Fibroblast of peridontal ligament (primary cell): Measurements from ENCODE around the gene TSGA10IP.

ENCODE experiments used
- DNase-seq: peaks from one replicate; pipeline ENCODE4 v3.0.0-alpha.2; 2010; ENCODE audit errors: extremely low read depth

Gene TSGA10IP

DNA sequence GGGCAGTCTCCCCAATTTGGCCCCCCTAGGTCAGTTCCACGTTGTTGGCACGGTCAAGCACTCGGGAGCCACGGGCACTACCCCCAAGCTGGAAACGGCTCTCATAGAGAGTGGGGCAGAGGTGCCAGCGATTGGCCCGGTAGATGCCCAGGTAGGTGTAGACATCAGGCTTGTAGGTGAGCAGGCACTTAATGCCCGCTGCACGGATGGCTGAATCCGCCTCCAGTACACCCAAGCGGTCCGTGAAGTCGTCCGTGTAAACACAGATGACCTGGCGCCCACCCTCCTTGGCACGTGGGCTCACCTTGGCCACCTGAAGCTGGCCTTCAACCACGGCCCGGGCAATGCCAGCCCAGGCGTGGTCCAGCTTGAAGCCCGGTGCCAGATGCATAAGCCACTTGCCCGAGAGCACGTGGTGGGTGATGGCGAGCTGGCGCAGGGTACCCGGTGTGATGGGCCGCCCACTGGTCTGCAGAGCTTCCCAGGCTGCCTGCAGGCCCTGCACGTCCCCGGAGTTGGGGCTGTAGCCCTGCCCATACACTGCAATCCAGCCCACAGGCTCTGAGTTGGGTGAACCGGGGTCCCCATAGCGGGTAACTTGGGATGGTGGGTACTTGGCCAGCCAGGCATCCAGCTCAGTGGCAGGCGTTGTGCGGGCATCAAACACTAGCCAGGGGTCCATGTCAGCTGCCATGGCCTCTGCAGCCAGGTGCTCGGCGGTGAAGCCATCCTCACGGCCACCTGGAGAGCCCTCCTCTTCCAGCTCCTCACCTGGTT lies 27.7 kb upstream of the TSGA10IP start:
- DNase-seq, result no peak

DNA sequence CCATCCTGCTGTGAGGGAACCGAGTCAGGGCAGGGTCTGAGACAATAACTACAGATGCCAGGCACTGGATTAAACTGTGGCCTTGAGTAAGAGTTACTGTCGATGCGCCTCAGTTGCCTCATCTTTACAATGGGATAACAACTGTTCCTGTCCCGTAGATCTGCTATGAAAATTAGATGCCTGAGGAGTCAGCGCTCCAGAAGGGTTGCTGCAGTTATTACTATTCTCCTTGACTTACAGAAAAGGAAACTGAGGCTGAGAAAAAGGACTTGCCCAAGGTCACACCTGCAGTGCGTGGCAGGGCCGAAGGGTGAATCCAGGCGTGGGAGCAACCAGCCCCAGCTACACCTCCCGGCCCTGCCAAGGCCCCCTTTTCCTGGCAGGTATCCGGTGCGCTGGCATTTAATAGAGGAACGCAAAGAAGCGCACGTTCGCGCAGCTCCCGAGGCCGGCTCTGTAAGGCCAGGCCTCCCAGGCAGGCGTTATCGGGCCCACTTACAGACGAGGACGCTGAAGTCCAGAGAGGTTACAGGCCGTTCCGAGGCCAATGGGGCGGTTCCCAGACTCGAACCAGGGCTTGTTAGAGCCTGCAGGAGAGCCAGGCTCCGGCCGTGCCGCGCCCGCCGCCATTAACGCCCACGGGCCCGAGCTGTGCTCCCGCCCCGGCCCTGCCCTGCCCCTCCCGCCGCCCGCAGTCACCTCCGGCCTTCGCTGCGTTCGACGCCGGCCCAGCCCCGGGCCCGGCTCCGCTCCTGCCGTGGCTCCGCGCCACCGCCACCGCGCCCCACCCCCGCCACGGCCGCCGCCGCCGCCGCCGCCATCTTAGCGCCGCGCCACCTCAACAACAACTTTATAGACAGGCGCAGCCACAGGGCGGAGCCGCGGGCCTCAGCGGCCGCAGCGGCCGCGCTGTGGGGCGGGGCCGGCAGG lies 26.8 kb upstream of the TSGA10IP start, which contains the start of gene C11orf68:
Gene C11orf68 (minus strand): TSS at position 852 of the 930 bp plus-strand sequence. CDS start 31 bp downstream, at position 821.
- DNase-seq, result peak; percentile 28

DNA sequence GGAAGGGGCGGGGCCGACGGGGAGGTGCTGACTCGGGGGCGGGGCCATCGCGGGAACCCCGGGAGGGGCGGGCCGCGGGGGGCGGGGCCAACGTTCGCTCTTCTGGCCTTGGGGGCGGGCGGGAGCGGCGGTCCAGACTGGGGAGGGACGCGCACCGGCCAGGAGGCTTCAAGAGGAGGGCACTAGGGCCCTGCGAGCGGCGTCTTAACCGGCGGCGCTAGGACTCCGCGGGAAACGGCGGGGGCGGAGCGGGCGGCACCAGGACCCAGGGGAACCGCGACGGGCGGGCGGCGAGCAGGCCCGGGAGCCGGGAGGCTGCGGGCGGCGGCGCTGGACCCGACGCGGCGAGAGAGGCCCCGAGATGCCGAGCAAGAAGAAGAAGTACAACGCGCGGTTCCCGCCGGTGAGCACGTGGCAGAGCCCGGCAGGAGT lies 26.1 kb upstream of the TSGA10IP start, which contains the start of gene DRAP1:
Gene DRAP1 (plus strand): TSS at position 286 of the 432 bp plus-strand sequence. CDS start 76 bp downstream, at position 362.
- peak; percentile 96 for DNase-seq

DNA sequence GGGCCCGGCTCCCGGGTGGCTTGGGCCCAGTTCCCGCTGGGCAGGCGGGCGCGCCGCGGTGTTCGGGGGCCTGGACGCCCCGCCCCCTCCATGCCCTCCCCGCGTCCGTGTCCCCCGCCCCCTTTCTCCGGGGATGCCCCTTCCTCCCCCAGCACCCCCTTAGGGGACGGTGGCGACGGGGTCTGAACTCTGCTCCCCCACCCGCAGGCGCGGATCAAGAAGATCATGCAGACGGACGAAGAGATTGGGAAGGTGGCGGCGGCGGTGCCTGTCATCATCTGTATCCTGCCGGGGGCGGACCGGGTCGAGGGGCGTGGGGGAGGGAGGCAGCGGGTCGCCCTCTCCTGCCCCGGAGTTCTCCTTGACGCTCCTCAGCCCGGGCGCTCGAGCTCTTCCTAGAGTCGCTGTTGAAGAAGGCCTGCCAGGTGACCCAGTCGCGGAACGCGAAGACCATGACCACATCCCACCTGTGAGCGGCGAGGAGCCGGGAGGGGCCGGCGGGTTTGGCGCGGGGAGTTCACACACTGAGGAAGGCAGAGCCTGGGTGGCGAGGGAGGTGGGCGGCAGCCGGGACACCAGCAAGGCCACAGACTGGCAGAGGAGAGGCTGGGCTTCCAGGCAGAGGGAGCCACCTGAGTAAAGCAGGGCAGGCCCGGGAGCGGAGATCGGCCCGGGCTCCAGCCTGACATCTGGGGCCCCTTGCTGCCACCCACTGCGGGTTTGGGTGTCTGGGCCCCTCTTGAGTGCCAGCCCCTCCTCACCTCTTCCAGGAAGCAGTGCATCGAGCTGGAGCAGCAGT lies 25.5 kb upstream of the TSGA10IP start:
- no peak for DNase-seq

DNA sequence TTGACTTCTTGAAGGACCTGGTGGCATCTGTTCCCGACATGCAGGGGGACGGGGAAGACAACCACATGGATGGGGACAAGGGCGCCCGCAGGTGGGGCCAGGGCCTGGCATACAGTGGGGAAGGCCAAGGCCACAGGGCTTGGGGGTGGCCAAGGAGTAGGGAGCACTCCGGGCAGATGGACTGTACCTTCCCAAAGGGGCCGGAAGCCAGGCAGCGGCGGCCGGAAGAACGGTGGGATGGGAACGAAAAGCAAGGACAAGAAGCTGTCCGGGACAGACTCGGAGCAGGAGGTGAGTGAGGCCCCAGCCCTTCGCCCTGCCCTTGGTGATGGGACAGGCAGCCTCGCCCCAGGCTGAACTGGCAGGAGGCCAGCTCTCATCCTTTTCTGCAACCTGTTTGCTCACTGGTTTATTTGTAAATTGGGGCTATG lies 24.9 kb upstream of the TSGA10IP start:
- DNase-seq, result no peak

DNA sequence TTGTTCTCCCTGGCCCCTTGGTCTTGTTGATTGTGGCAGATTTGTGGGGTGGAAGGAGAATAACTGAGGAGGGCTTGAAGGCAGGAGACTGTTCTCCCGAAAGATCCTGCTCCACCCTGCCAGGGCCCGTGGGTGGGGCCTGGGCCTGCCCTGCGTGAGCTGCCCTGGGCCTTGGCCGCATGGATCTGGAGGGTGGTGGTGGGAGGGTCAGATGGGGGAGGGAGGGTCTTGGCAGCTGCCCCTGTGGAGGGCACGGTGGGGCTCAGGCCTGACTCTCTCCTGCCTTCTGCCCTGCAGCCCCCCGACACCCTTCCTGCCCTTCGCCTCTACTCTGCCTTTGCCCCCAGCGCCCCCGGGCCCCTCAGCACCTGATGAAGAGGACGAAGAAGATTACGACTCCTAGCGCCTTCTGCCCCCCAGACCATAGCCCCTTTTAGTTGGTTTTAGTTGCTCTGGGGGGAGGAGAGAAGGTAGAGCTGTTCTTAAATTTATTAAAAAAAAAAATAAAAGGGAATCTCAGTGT lies 24.2 kb upstream of the TSGA10IP start:
- DNase-seq, result no peak

DNA sequence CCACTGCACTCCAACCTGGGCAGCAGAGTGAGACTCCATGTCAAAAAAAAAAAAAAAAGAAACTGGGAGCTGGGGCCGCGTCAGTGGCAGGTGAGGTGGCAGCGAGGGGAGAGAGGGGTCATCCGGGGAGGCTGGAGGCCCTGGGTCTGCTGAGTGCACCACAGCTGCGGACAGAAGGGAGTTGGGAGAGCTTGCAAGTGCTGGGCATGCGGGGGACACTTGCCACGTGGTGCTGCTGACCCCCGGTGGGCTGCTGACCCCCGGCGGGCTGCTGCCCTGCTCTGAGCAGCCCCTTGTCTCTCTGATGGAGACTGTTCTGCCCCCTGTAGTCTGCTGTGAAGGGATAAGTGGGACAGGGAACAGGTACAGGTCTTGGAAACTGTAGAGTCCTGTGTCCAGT lies 23.4 kb upstream of the TSGA10IP start:
- DNase-seq, result no peak

DNA sequence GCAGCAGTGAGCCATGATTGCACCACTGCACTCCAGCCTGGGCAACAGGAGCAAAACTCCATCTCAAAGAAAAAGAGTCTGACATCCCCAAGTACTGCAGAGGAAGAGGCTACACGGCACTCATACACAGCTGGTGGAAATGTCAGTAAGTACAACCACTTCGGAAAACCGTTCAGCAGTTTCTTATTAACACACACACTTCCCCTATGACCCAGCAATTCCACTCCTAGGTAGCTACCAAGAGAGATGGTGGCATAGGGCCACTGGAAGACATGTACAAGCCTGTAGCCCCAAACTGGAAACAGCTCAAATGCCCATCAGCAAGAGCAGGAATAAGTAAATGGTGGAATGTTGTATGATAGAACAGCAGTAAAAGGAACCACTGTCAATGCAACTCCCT lies 22.7 kb upstream of the TSGA10IP start:
- DNase-seq, result no peak

DNA sequence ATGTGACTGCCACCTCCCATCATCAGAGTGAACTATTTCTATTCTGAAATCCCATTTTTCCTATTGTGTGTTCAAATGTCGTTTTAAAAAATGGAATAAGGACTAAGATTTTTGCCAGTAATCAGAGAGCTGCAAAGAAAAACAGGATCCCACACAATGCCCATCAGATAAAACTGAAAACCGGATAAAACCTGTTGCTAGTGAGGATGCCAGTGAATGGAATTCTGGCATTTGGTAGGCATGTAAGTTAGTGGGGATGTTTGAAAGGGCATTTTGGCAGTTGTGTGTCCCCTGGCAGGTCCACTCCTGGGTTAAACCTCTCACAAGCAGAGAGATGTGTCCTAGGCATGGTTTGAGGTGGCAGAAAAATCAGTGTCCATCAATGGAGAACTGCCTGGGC lies 19.9 kb upstream of the TSGA10IP start:
- no peak for DNase-seq

DNA sequence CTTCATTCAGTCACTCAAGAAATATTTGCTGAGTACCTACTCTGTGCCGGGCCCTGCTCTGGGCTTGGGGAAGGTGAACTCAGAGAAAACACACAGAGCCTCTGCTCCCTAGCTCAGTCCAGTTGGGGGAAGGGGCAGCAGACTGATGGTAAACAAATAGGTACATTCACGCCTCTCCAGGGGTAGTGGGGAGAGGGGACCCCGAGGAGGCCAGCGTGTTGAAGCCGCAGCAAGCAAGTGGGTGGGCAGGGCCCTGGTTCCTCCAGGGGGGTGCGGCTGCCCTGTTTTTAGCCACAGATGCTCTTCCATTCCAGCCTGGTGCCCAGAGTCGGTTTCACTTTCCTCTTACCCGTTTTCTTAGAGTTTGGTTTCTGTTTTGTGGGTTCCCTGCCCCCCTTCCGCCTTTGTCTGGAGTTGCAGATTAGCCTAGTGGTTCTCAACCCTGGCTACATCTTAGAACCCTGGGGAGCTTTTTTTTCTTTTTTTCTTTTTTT lies 17.3 kb upstream of the TSGA10IP start:
- peak; percentile 70 for DNase-seq

DNA sequence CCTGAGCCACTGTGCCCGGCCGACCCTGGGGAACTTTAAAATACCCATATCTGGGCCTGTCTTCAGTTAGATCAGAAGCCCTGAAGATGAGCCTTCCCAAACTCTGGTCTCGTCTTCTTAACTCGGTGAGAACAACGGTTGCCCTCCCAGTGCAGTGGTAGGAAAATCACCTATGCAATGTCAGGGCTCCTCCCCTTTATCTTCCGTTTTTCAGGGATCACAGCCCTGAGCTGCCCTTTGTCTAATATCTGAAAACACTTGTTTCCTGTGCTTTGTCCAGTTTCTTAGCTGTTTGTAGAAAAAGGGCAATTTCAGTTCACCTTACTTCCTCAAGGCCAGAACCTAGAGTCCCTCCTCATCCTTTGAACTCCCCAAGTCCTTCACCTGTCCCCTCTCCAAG lies 16.6 kb upstream of the TSGA10IP start:
- no peak for DNase-seq

DNA sequence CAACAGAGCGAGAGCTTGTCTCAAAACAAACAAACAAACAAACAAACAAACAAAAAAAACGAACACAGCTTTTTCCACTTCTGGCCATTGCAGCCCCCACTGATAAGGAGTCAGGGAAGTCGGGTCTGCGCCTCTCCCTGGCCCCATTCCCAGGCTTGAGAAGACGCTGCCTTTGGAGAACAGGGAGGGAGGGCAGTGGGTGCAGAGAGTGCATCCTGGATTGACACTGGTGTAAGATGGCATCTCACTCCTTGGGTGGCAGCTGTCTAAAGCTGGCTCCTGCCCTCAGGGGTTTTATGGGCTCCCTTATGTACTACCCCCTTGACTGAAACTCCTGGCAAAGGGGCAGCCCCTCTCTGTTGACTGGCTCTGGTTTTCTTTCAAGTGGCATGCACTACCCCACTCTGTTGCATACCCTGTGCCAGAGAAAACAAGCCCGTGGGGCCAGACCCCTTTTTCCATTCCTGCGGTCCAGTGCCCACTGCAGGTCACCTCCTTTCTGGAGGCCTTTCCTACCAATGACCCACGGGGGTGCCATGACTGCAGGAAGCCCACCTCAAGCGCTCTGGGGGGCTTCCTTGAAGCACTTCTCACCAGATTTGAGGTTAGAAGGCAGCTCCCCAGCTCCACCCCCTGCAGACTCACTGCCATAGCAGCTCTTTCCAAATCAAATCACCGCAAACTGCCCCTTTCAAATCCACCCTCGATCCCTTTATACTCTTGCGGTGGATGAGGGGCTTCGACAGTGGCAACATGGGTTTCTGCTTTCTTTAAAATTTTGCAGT lies 13.3 kb upstream of the TSGA10IP start:
- DNase-seq, result no peak

DNA sequence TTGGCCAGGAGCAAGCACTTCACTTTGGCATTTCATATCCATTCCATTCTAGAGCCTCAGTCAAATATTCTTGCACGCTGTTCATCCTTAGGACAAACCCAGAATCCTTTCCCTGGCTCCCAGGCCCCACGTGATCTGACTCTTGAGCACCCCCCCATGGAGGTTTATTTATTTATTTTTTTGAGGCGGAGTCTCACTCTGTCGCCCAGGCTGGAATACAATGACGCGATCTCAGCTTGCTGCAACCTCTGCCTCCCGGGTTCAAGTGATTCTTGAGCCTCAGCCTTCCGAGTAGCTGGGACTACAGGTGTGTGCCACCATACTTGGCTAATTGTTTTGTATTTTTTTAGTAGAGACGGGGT lies 12.7 kb upstream of the TSGA10IP start:
- DNase-seq, result peak; percentile 21

DNA sequence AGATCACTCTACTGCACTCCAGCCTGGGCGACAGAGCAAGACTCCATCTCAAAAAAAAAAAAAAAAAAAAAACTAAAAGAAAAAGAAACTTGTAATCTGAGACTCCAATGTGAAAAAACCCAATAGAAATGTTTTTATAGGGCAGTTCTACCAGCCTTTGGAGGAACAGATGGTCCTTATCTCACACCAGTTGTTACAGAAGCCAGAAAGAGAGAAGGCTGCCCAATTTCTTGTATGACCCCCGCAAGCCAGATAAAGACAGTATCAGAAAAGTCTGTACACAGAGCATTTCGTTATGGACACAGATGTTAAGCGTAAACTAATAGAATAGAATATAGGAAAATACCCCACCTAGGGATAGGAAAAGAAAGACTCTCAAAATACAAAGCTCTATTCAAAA lies 11.3 kb upstream of the TSGA10IP start:
- DNase-seq, result peak; percentile 40

DNA sequence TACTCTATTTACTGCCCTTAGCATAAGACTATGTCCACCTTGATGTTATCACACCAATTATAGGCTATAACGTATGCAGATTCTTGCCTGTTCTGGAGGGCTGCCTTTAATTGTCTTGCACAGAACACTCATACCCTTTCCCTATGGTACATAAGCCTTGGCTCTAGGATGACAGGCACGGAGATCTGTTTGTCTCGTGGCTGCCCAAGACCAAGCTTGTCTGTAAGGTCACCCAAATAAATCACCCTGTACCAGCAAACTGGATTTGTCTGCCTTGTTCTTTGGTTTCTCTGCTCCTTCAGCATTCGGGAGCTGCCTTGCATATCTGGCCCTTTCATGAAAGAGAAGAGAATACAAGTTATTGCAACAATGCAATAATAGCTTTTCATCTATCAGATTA lies 7.5 kb upstream of the TSGA10IP start:
- DNase-seq, result no peak

DNA sequence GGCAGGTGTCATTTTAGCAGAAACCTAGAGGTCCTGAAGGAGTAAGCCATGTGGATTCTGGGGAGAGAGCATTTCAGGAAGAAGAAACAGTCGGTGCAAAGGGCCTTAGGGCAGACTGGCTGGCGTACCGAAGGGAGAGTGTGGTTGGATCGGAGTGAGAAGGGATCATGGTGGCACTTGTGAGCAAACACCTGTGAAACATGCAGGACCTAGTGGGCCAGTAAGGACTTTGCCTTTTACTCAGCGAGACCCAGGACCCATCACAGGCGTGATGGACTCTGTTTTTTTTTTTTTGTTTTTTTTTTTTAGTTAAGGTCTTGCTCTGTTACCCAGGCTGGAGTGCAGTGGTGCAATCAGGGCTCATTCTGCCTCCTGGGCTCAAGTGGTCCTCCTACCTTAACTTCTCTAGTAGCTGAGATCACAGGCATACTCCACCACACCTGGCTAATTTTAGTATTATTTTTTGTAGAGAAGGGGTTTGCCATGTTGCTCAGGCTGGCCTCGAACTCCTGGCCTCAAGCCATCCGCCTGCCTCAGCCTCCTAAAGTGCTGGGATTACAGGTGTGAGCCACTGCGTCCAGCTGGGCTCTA lies 3.5 kb upstream of the TSGA10IP start:
- no peak for DNase-seq

DNA sequence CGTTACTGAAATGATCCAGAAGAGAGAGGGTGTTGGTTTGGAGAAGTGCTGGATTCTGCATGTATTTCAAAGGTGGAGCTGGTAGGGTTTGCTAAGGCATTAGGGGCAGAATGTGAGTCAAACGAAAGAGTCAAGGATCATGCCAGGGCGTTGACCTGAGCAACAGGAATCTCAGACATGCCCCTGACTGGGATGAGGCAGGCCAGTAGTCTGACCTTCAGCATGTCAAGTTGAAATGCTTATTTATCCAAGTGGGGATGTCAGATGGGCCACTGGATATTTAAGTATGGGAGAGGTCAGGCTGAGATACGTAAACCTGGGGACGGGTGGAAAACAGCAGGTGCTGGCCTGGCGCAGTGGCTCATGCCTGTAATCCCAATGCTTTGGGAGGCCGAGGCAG lies 2.7 kb upstream of the TSGA10IP start:
- DNase-seq, result no peak

DNA sequence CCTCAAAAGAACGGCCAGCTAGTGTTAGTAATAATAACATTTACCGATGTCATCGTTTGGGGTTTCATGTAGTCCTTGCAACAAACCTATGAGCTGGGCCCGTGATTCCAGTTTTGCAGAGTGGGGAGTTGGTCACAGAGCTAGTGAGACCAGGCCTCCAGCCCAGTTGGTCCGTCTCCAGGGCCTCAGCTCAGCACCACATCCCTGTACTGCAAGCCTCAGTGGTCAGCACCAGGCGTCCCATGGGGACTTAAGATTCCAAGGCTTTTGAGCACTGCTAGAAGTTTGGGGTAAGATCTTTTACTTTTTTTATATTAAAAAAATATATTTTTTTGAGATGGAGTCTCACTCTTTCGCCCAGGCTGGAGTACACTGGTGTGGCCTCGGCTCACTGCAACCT lies 1.1 kb upstream of the TSGA10IP start:
- DNase-seq, result peak; percentile 50

DNA sequence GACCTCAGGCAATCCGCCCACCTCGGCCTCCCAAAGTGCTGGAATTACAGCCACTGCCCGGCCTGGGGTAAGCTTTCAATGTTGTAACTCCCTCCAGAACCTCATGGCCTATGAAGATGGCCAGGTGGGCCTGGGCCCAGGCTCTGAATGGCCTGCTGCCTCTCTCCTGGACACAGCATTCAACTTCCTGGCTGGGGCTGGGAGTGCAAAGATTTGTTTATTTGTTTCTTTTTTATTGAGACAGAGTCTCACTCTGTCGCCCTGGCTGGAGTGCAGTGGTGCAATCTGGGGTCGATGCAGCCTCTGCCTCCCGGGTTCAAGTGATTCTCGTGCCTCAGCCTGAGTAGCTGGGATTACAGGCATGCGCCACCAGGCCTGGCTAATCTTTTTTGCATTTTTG lies 513 bp upstream of the TSGA10IP start:
- DNase-seq, result no peak

DNA sequence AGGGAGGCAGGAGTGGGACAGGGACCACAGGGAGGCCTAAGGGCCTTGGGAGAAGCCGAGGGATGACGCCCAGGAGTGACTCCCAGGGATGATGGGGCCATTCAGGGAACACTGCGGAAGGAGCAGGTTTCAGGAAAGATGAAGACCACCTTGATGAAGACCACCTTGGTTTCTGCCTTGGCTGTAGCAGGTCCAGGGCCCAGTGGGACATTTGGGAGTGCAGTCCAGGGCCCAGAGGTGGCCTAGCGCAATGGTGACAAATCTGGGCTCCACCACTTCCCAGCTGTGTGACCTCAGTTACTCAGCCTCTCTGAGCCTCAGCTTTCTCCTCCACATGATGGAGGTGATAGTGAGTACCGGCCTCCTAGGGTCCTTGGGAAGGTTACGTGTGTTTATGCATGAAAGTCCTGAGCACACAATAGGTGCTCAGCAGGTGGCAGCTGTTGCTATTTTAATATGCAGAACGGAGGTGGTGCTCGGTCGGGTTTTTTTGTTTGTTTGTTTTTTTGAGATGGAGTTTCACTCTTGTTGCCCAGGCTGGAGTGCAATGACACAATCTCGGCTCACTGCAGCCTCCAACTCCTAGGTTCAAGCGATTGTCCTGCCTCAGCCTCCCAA lies 770 bp downstream of the TSGA10IP start:
- DNase-seq, result no peak
